ENCODE data around the gene TIMELESS.
A peak's percentile ranks its signal among the peaks of the same experiment; 100 is the strongest.

DNA sequence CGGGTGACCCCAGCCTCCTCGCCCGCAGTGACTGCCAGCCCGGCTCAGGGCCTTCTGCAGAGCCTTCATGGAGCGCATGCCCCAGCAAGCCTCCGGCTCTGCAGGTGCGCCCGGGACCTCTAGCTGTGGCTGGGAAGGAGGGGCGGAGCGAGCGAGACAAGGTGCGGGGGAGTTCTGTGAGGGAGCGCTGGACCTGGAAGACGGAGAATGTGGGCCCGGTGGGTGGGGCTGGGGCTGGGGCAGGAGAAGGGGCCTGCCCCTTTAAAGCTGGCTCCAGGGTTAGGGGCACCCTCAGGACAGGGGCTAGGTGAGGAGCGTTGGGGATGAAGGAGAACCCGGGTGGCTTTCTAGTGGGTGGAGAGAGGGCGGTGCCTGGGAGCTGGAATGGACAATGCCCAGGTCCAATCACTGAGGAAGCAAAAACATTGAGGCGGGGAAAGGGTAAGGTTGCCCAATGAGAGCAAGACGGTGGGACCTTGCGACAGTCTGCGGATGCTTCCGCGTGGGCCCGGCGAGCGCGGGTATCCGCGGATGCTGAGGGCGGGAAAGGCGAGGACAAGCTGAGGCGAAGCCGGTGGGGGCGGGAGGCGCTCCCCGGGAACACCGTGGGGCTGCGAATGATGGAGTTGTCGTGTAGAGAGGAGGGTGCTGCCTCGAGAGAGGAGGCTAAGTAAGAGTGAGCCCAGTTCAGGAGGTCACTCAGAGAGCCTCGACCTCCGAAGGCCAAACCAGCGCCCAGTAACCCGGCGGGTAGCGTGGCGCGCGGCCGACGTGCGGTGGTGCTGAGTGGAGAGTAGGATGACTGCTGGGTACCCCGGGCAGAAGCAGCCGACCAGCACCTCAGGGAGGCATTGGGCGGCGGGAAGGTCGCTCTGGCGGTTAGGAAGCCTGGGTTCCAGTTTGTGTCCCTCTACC, 39.1 kb upstream of the TIMELESS start, which contains the start of gene GLS2:
- peak; percentile 66 for TF ChIP-seq POLR2A (IDR thresholded peaks at IDR 0.05)
- TF ChIP-seq, protein P1, sequence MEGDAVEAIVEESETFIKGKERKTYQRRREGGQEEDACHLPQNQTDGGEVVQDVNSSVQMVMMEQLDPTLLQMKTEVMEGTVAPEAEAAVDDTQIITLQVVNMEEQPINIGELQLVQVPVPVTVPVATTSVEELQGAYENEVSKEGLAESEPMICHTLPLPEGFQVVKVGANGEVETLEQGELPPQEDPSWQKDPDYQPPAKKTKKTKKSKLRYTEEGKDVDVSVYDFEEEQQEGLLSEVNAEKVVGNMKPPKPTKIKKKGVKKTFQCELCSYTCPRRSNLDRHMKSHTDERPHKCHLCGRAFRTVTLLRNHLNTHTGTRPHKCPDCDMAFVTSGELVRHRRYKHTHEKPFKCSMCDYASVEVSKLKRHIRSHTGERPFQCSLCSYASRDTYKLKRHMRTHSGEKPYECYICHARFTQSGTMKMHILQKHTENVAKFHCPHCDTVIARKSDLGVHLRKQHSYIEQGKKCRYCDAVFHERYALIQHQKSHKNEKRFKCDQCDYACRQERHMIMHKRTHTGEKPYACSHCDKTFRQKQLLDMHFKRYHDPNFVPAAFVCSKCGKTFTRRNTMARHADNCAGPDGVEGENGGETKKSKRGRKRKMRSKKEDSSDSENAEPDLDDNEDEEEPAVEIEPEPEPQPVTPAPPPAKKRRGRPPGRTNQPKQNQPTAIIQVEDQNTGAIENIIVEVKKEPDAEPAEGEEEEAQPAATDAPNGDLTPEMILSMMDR (IDR thresholded peaks at IDR 0.05) = no peak

All from right lobe of liver (tissue), 4 donors.